UCSD-AML1 (cell line): Measurements from ENCODE around the gene KYNU.
"Not testable (repeated sequence)": the region's sequence is repeated elsewhere in the genome, so short reads cannot be mapped to it uniquely, and the experiment has no call there.

ENCODE experiments used
- DNase-seq: peaks from one replicate; lab custom pipeline; 2025; ENCODE audit not compliant: unreplicated experiment; lab: John Stamatoyannopoulos, UW

KYNU gene

DNA sequence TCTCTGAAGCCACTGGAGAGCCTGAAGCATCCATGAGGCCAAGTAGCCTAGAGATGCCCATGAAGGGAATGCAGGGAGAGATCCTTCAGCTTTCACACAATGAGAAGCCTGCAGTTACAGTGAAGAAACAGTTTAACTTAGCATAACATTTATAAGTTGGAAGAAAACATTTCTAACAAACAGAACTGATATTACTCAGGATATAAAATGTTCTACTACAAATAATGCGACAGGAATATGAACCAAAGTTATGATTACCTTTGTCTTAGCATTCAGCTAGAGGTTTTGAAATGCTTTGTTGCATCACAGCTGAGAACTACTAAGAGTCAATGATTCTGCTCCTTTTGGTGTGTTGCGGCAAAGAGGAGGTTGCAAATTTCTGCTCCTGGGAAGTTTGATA lies 6.9 kb upstream of the KYNU start:
- no peak for DNase-seq

- no peak for DNase-seq
These were observed 6.1 kb upstream of the KYNU start for GRCh38 chr2:142871396-142871795.

DNA sequence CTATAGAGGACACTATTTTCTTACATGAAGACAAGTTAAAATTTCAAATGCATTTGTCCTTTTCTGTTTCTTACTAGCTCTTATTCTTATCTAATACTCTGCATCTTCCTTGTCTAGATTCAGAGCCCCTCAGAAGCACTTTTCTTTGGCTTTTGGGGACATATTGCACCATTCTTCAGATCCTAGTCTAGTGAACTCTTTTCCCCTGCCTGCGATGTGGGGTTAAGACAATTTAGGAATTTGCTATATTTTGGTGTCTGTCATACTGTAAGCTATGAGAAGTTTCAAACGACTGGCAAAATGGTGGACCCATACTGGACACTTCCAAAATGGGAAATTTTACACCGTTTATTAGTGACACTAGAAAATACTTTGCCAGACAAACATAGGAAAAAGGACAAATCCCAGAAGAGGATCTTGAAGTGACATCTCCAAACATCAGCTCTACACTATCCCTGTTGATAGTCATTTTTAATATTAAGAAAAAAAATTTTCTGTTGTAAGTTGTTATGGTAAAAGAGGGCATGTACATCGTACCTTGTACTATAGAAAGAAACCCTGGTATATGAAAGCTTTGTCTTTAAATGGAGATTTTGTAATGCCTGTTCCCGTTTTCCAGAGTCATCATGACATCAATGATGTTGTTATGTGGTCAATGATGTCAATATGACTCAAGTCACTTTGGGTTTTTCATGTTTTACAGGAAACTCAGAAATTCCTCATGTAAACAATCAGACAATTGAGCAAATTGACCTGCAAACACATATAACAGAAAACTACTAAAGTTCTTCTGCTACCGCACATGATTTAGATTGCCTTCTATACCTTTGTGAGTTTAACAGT lies 4.4 kb upstream of the KYNU start:
- no peak for DNase-seq

- DNase-seq: no peak
These were observed 3.6 kb upstream of the KYNU start for GRCh38 chr2:142873831-142874287.

DNA sequence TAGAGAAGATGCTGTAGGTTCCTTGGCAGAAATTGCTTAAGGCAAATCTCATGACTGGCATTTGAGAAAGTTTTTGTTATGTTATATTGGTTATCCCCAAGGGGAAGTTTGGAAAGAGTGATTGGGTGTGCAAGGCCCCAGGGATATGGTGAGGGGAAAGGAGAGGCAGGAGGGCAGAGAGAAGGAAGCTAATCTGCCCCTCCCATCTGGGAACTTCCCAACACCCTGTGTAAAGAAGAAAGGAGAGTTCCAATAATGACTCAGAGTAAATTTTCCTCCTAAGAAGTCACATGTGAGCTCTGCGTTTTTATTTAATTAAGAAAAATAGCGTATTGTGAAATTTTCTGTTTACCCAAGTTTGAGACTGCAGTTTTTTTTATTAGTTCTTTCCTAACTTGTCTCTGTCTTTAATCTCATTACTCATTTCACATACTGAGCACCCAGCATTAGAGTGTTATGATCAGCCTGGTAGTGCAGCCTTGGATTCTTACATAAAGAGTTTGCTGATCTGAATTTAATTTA lies 3.1 kb upstream of the KYNU start:
- no peak for DNase-seq

- DNase-seq: no peak
These were observed 2.5 kb upstream of the KYNU start for GRCh38 chr2:142875010-142875409.

DNA sequence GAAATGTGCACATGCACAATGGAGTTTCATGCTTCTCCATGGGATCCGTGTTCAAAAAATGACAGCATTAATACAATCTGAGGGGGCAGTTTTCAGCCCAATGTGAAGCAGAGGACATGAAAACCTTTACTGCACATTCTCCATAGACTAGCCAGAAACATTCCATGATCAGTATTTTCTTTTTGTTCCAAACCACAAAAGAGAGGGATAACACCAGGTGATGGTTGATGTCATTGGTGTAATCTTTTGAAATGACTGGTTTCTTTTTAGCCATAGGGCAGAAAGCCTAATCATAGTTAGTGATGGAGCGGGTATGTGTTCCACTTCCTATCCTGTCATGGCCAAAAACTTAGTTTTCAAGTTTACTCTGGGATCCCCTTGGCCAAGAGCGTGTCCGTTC lies 1.8 kb upstream of the KYNU start:
- DNase-seq: no peak

GRCh38 chr2:142876423-142876822 lies 1.0 kb upstream of the KYNU start:
- DNase-seq: no peak

DNA sequence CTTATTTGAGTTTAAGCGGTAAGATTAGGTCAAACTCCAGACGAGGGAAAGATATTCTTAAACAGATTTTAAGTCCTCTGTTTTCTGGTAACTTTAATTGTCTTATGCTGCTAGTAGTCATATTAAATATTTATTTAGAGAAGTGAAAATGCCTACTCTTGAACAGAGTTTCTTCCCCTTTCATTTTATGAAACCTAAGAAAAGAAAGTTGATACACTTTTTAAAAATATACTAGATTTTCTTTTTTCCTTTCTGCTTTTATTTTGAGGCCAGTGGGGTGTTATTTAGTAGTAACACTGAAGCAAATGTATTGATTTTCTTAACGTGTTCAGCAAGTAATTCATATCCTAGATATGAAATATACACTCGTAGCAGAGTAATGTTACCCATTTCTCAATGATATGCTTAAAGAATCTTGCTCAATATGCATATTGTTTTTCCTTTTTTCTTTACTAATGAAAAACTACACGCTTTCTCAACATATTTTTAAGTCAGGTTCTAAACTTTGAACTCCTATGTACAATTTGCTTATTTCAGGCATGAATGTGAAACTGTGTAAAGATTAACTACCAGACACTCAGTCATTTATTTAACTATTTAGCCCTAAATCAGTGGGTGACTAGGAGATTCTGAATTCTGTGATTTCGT lies 691 bp downstream of the KYNU start:
- no peak for DNase-seq

DNA sequence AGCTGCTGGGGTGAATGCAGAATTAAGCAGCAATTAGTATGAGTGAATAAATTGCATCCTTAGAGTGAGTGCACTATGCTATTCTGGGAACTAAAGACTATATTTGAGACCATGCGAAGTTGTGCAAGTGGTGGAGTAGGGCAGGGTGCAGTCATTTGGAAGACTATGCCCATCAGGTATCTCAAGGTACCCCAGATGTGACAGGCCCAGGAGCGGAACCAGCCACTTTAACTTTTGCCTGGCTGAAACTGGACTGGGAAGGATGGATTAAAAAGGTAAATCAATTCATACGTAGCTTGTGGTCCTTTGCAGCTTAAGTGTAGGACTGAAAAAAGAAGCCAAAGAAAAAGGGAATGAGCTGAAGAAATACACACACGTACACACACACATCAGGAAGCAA lies 1.7 kb downstream of the KYNU start:
- DNase-seq: no peak

DNA sequence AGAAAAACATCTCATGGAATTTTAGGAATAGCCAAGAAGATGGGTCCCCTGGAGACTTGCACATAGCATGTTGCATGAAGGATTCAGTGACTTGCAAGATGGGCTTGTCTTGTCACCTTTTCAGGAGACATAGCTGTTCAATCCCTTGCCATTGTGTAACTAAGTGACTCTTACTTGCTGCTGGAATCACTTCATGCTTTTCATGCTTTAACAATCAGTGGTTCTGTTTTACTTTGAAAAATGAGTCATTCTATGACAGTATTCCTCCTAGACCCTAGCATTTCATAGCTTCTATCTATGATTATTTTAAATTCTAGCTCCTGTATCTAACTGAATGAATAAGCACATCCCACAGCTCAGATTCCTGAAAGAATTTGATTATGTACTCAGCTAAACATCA lies 2.8 kb downstream of the KYNU start:
- DNase-seq: no peak

DNA sequence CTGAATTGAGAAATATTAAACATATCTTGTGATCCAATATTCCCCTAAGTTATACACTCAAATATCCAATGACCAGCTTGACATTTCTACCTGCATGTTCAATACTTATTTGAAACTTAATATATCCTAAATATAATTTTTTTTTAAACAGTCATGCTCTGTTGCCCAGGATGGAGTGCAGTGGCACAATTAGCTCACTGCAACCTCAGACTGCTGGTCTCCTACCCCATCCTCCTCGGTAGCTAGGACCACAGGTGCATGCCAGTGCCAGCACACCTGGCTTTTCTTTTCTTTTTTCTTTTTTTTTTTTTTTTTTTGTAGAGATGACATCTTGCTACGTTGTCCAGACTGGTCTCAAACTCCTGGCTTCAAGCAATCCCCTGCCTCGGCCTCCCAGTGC lies 4.2 kb downstream of the KYNU start:
- no peak for DNase-seq

- not testable (repeated sequence) for DNase-seq
These were observed 5.0 kb downstream of the KYNU start for GRCh38 chr2:142882500-142882899.

DNA sequence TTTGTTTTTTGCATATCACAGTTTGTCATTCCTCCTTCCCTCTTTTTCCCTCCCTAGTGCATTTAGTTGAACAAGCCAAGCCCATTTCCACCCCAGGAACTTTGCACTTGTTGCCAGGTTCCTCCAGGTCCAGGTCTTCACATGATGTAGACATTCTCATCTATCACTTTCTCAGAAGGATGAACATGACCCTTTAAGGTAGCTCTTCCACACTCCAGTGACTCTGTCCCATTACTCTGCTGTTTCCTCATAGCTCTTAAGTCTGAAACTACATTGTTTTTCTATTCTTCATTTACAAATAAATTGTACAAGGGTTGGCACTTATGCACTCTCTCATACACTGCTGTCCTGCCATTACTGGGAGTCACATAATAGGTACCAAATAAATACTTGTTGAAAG lies 6.1 kb downstream of the KYNU start:
- no peak for DNase-seq

DNA sequence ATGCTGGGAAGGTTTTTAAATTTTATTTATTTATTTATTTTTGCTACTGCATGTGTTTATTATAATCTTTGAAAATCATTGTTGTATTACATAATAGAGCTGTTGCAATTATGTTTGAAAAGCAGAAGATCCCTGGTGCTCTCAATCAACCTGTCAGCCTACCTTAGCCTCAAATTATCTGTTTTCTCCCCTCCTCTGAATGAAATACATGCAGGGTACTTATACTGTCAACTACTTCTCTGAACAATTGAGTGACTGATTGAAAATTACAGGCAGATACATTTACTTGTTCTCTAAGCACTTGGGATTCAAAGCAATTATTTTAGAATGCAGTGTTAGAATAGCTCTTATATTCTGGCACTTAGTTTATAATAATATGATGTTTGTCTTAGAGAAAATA lies 8.1 kb downstream of the KYNU start:
- DNase-seq: no peak

GRCh38 chr2:142892715-142893114 lies 15.3 kb downstream of the KYNU start:
- no peak for DNase-seq

GRCh38 chr2:142893241-142893640 lies 15.8 kb downstream of the KYNU start:
- DNase-seq: no peak

DNA sequence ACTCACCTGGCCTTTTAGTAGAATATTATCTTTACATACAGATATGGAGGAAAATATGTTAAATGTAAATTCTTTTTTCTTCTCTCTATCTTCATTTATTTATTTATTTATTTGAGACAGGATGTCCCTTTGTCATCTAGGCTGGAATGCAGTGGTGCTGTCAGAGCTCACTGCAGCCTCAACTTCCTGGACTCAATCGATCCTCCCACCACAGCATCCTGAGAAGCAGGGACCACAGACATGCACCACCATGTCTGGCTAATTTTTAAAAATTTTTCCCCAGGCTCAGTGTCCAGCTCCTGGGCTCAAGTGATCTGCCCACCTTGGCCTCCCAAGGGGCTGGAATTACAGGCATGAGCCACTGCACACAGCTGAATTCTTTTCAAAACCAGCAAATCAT lies 20.3 kb downstream of the KYNU start:
- no peak for DNase-seq

- not testable (repeated sequence) for DNase-seq
These were observed 22.9 kb downstream of the KYNU start for GRCh38 chr2:142900327-142900726.

GRCh38 chr2:142901780-142902179 lies 24.3 kb downstream of the KYNU start:
- DNase-seq: no peak

DNA sequence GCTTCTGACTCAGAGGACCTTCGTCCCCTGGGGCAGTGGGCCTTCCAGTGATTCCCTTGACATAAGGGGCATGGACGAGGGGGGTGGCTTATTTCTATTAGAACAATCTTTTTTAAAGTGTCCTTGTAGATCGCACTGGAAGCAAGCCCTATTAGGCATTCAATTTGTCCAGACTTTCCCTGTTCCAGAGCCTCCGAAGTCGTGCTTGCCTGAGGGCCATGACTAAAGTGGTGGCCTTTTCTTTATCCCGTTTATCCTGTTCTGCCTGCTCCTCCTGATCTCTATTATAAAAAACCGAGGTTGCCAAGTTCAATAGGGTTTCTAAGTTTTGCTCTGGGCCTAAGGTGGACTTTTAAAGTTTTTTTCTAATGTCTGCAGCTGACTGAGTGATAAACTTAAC lies 26.3 kb downstream of the KYNU start:
- not testable (repeated sequence) for DNase-seq

- no peak for DNase-seq
These were observed 30.2 kb downstream of the KYNU start for GRCh38 chr2:142907653-142908052.
